ENCODE results near the gene DEDD.

GRCh38 chr1:161081519-161081918 is 50.9 kb downstream of the DEDD start:
- TF ChIP-seq POLR2A (IDR thresholded peaks at IDR 0.05) (no peak), CTCF (IDR thresholded peaks at IDR 0.05 in 4 of 5, conservative IDR thresholded peaks at IDR 0.05 in 1 of 5) (no peak)

Measured in gastrocnemius medialis (tissue), 4 donors.